PC-9 (cell line): ENCODE measurements around the gene PHLDA3.

ENCODE experiments used
- EZH2 ChIP-seq: fragments of 200-600 bp; sonication (generic); IDR thresholded peaks from 2 replicates; pipeline ENCODE4 v1.8.0; 2017; ENCODE audit warnings: antibody characterized with exemption, low read depth
- TF ChIP-seq, protein P1 (sequence below): fragments of 200-600 bp; sonication (generic); conservative IDR thresholded peaks from 2 replicates; pipeline ENCODE4 v1.6.1; 2017; ENCODE audit warnings: mixed run types, antibody characterized with exemption, mild to moderate bottlenecking, moderate library complexity

DNA sequence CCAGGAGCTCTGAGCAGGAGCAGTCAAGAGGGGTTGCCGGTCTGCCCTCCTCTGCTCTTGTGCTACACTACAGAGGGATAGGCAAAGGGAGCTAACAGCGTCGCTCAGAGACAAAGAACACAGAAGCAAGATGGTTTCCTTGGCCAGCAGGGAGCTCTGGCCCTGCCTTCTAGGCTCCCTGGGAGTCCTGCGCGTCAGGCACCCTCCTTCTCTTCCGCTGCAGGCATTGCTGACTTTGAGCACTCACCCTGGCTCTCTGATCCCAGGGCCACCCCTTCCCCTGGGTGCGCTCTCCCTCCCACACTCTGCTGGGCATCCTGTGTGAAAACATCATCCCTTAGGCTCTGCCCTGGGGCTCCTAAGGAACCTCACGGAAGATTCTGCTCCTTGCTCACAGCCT is 47.9 kb downstream of the PHLDA3 start:
- TF ChIP-seq, protein P1, sequence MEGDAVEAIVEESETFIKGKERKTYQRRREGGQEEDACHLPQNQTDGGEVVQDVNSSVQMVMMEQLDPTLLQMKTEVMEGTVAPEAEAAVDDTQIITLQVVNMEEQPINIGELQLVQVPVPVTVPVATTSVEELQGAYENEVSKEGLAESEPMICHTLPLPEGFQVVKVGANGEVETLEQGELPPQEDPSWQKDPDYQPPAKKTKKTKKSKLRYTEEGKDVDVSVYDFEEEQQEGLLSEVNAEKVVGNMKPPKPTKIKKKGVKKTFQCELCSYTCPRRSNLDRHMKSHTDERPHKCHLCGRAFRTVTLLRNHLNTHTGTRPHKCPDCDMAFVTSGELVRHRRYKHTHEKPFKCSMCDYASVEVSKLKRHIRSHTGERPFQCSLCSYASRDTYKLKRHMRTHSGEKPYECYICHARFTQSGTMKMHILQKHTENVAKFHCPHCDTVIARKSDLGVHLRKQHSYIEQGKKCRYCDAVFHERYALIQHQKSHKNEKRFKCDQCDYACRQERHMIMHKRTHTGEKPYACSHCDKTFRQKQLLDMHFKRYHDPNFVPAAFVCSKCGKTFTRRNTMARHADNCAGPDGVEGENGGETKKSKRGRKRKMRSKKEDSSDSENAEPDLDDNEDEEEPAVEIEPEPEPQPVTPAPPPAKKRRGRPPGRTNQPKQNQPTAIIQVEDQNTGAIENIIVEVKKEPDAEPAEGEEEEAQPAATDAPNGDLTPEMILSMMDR = no peak
- no peak for TF ChIP-seq EZH2
